ENCODE measurements around the gene PGM1. TPM values are rescaled to one million over a fixed set of nuclear protein-coding genes. Genes with fewer than 3 reads are reported as not detected.

PGM1 gene
- total and polyA plus RNA-seq, 2 of the 13 experiments (the other 11 are each of a cell fraction or from before 2014, with no cell fraction given), result 51.6 to 105 TPM

- TF ChIP-seq NFE2L1 (CRISPR knock-in tag; IDR thresholded peaks at IDR 0.05; ENCODE audit: borderline replicate concordance), result no peak
- TF ChIP-seq FOXA3 (CRISPR knock-in tag; IDR thresholded peaks at IDR 0.05), result peak; percentile 73
- peak; percentile 91 for TF ChIP-seq KDM6A (CRISPR knock-in tag; IDR thresholded peaks at IDR 0.05; ENCODE audit: low read depth)
- TF ChIP-seq ZFP90 (CRISPR knock-in tag; IDR thresholded peaks at IDR 0.05; ENCODE audit: borderline replicate concordance), result no peak
- TF ChIP-seq YY1 (IDR thresholded peaks at IDR 0.05; ENCODE audit: insufficient read depth, insufficient replicate concordance, low read depth, low read length), result no peak
- peak; percentile 75 for TF ChIP-seq ARID5B (CRISPR knock-in tag; IDR thresholded peaks at IDR 0.05)
- no peak for TF ChIP-seq ZNF33B (CRISPR knock-in tag; IDR thresholded peaks at IDR 0.05)
- no peak for TF ChIP-seq ZNF644 (CRISPR knock-in tag; IDR thresholded peaks at IDR 0.05; ENCODE audit: low read depth)
- TF ChIP-seq ZFP36L2 (CRISPR knock-in tag; IDR thresholded peaks at IDR 0.05), result no peak
- no peak for TF ChIP-seq ZNF275 (CRISPR knock-in tag; IDR thresholded peaks at IDR 0.05; ENCODE audit: borderline replicate concordance)
- peak; percentile 74 for TF ChIP-seq ZNF816 (CRISPR knock-in tag; IDR thresholded peaks at IDR 0.05; ENCODE audit: borderline replicate concordance)
- TF ChIP-seq, protein P1, sequence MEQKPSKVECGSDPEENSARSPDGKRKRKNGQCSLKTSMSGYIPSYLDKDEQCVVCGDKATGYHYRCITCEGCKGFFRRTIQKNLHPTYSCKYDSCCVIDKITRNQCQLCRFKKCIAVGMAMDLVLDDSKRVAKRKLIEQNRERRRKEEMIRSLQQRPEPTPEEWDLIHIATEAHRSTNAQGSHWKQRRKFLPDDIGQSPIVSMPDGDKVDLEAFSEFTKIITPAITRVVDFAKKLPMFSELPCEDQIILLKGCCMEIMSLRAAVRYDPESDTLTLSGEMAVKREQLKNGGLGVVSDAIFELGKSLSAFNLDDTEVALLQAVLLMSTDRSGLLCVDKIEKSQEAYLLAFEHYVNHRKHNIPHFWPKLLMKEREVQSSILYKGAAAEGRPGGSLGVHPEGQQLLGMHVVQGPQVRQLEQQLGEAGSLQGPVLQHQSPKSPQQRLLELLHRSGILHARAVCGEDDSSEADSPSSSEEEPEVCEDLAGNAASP (CRISPR knock-in tag; IDR thresholded peaks at IDR 0.05; ENCODE audit: borderline replicate concordance), result no peak
- TF ChIP-seq HDAC2 (CRISPR knock-in tag; IDR thresholded peaks at IDR 0.05), result 0 out of 2 replicates have a peak, but pooled peaks have one; percentile 43
- TF ChIP-seq ZNF629 (CRISPR knock-in tag; conservative IDR thresholded peaks at IDR 0.05), result no peak
- no peak for TF ChIP-seq ZNF432 (CRISPR knock-in tag; IDR thresholded peaks at IDR 0.05; ENCODE audit: borderline replicate concordance)
- no peak for TF ChIP-seq ZNF256 (CRISPR knock-in tag; conservative IDR thresholded peaks at IDR 0.05)
- TF ChIP-seq CCDC6 (CRISPR knock-in tag; IDR thresholded peaks at IDR 0.05), result no peak
Observed at GRCh38 chr1:63640633-63641567, 47.7 kb downstream of the PGM1 start (continued).

Measured in HepG2 (cell line).